Sigmoid colon (tissue), 3 donors: ENCODE results near the gene DPF3.

Experiments used
- CTCF ChIP-seq, 4 experiments: fragments of 450-650 bp in 3 of 4; fragments of 200-600 bp in 1 of 4; IDR thresholded peaks; one replicate each; pipeline ENCODE4 v1.5.1; 2016 to 2019; ENCODE audit warnings: antibody characterized with exemption in 4 of 4, mild to moderate bottlenecking in 3 of 4, moderate library complexity in 2 of 4
- POLR2A ChIP-seq, 2 donors: fragments of 450-650 bp; IDR thresholded peaks; one replicate each; pipeline ENCODE4 v1.6.1; 2016; ENCODE audit warnings: antibody characterized with exemption in 2 of 2, mild to moderate bottlenecking in 2 of 2, moderate library complexity in 2 of 2

DNA sequence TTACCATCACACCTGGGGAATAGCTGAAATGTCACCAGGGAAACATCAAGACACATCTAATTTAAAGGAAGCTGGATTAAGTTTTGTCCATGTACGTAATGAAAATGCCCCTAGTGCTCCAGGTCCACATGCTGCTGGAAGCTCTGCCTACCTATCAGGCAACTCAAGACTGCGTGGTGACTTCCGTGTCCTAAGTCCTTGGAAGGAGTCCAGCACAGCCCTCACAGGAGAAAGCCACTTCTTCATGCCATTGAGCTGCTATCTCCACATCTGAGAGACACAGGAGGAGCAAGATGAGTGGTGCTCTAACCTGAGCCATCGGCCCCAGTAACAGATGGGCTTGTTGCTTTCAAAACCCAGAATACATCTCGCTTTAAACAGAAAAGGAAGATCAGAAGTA is 316.4 kb downstream of the DPF3 start:
- TF ChIP-seq CTCF (IDR thresholded peaks at IDR 0.05), result no peak
- TF ChIP-seq POLR2A (IDR thresholded peaks at IDR 0.05), result no peak
